Suppressor macrophage treated with lipopolysaccharide for 4 hours (primary cell): ENCODE measurements around the gene KRT80.

Source experiments
- DNase-seq: peaks from one replicate; pipeline ENCODE4 v3.0.0-alpha.2; 2020

The KRT80 gene

DNA sequence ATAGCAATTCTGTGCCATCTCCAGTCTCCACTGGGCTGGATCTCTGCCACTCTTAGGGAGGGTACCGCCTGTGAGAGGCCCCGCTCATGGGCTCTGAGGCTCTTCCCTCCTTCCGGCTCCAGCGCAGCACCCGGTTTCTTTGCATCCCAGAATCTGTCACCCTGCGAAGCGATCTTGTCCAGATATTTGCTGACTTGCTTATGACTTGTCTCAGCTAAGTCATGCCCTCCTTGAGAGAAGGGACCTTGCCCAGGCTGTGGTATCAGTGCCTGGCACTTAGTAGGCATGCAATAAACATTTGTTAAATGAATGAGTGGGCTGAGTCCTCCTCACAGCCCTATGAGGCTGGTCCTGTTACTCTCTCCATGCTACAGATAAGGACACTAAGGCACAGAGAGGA lies 13.4 kb downstream of the KRT80 start:
- DNase-seq, result no peak

DNA sequence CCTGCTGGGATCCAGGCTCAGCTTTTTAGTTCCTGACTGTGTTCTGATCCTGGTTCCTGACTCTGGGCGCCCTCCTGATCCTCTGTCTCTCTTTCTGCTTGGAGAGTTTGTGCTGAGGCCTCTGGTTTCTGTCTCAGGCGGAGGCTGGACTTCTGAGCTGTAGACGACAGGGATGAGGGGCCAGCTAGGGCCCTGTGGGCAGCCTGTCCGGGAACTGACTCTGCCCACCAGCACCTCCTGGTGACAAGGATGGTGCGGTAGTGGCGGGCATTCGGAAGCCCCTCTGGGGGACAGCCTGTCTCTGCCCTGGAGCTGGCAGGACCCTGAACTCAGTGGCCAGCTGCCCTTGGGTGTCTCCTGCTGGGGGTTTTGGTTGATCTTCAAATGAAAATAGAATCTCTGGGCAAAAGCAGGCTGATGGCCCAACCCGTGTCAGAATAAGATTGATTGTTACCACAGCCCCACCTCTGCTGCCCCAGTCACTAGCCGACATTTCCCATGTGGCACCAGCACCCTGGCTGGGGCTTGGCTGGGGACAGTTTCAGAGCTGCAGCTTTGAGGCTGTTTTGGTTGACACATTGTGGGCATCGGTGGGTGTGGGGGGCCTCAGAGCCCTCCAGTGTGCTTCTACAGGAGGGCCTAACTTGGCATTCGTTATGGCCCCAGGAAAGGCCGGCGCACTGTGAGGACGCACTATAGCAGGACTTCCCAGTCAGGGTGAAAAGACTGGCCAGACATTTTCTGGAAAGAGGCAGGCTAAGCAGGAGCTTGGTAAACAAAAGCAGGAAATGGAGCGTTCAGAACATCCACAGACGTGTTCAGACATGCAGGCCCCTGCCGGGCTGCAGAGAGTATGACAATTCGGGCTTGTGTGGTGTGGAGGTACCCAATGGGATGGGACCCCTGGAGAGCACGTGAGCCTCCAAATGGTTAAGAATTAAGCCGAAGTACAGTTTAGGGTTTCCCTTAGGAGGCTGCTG lies 16.2 kb downstream of the KRT80 start:
- no peak for DNase-seq

DNA sequence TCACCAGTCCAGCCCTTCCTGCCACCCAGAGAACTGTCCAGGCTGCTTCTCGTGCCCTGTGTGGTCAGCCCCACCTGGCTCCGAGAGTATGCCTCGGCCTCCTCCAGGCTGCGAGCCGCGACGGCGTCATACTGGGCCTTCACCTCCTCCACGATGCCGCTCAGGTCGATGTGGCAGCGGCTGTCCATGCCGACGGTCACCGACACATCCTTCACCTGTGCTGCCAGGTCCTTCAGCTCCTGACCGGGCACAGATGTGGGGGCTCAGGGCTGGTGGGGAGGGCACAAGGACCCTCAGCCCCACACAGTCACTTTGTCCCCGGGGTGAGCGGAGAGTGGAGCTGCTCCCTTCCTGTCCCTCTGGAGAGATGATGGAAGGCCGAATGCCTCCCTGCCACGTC lies 18.3 kb downstream of the KRT80 start:
- no peak for DNase-seq

DNA sequence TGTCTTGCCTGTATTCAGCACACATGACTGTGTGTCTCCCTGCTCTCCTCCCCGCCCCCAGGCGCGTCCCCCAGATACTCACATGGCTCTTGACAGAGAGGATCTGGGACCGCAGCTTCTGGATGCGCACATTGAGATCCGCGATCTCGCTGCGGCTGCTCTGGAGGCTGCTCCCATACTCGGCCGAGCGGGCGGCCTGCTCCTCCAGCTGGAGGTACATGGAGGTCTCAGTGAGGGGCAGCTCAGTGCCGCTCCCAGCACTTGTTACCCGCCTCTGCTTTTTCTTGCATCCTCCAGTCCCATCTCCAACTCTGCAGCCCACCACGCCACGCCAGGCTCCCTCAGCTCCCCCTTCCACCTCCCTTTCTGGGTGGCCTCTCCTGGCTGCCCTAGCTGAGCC lies 18.9 kb downstream of the KRT80 start:
- DNase-seq, result no peak

DNA sequence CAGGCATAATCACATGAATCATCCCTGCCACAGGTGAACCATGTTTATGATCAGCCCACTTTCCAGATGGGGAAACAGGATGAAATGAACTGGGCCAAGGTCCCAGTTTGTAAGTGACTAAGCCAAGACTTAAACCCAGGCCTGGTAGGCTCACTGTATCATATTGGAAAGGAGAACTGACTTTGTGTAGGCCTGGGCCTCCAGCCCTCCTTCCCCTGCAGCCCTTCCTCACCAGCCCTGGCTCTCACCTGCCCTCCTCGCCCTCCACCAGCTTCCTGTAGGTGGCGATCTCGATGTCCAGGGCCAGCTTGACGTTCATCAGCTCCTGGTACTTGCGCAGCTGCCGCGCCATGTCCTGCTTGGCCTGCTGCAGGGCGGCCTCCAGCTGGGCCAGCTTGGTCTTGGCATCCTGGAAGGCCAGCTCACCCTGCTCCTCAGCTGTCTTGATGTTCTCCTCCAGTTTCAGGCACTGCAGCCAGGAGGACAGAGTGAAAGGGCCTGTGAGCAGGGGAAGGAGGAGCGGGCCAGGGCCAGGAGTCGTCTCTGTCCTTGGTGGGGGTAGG lies 19.8 kb downstream of the KRT80 start:
- DNase-seq, result no peak

DNA sequence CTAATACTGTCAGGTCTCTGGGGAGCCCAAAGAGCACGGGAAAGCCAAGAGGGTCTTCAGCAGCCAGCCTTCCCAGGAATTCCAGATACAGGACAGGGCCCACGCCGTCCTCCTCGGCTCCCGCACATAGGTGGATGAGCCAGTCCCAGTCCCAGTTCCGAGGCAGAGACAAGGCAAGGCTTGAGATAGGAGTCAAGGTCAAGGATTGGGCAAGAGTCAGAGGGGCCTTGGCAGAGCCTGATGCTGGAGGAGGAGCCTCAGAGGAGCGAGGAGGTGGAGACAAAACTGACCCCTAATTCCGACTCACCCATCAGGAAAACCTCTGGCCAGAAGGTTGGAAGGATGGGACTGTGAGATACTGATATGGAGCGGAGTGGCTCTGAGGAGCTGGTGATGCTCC lies 21.0 kb downstream of the KRT80 start:
- DNase-seq, result no peak

DNA sequence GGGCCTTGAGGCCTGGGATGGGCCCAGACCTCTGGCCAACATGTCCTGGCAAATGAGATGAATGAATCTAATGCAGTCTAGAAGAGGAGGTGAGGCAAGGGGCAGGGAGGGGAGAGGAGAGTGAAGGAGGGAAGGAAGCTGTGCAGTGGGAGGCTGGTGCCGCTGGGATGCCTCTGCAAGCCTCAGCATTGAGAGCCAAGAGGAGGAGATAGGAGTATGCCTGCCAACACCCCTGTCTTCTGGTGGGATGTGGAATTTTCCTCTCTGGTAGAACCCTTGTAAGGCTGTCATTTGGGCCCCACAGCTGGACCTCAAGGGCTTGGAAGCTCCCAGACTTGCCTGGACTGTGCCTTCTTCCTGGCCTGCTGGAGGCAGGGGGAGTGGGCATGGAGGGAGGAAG lies 21.9 kb downstream of the KRT80 start:
- DNase-seq, result no peak

DNA sequence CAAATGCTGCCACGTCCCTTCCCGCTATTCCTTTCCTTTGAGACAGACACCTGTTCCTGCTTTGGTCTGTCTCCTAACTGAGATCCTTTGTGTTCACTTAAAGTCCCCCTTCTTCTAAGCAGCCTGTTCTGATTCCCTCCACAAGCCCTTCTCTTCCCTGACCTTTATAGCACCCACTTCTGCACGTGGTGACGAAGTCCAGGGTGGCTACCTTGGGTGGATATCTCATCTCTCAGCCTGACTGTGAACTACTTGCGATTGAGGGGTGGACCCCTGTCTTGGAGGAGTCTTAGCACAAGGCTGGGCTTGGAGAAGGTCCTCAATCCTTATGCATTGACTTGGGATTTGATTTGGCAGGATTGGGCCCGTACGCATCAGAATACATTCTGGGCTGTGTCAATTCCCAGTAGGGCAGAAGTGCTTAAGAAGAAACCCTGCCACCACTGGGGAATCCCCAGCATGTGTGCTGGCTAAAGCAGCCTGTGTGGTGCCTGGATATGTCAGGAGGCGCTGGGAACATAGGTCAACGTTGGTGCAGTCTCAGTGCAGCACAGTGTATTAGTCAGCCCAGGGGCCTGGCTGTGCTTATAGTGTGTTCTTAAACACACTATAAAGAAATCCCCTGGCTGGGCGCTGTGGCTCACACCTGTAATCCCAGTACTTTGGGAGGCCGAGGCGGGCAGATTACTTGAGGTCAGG lies 23.6 kb downstream of the KRT80 start:
- DNase-seq, result peak; percentile 33

DNA sequence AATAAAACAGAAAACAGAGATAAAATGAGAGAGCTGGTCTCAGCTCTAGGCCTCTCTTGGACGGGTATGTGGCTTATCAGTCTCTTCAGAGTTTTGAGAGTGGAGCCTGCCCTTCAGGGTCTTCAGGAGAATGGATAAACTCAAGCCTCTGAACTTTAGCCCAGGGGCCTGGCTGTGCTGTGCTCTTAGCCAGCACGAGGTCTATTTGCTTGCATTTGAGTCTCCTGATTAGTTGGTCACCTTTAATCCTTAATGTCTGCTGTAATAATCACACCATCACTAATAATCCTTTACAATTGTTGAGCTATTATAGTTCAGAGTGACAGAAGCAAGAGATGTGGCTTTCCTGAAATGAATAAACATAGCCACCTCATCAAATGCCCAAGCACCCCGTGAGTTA lies 24.3 kb downstream of the KRT80 start:
- DNase-seq, result no peak

DNA sequence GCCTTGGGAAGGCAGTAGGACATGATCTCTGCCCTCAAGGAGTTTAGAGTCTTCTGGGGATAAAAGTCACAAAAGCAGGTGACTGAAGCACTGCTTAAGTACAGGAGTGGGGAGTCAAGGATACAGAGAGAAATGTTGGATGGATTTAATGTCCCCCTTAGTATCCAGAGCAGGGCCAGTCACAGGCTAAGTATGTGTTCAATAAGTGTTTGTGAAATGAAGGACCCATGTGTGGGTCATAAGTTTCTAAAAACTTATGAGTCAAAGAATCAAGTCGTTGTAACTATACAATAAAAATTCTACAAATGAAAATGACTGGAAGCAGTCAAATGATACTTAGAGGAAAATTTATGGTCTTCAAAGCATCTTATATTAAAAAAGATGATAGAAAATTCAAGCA lies 25.1 kb downstream of the KRT80 start:
- no peak for DNase-seq

DNA sequence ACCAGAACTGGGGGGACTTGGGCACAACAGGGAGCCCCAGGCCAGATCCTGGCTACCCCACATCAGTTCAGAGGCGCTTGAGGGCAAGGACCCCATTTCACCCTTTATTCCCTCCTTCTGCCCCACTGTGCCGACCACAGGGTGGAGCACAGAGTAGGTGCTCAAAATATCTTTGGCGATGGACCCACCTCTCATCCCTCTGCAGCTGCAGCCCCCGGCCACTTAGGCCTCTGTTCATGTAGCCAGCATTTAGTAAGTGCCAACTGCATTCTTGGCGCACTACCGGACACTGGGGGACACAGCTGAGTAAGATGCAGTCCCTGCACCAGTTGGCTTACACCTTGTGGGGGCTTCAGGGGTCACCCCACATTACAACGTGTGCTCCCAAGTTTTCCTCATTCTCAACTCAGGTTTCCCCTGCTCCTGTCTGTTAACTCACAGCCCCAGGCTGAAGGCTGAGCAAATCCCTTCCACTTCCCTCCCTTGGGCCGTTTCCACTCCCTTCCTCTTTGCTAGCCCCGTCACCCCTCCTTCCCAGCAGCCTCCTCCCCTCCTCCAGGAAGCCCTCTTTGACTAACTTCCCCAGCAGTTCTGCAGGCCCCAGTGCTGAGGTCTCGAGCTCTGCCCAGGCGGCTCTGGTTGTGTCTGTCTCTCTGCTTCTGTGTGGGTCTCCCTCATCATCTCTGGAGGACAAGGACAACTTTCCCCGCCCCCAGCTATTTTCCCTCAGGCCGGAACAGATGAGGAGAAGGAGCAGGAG lies 26.5 kb downstream of the KRT80 start:
- DNase-seq, result peak; percentile 76

DNA sequence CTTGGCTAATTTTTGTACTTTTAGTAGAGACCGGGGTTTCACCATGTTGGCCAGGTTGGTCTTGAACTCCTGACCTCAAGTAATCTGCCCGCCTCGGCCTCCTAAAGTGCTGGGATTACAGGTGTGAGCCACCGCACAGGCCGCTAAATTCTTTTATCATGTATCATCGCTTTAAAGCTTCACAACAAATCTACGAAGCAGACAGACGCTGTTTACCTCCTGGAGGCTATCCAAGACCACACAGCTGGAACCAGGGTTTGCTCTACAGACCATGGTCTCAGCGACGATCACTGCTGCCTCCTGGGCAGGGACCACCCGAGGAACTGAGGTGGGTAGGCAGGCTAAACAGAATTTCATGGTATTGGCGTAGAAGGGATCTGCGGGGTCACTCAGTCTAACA lies 27.2 kb downstream of the KRT80 start:
- DNase-seq, result no peak

DNA sequence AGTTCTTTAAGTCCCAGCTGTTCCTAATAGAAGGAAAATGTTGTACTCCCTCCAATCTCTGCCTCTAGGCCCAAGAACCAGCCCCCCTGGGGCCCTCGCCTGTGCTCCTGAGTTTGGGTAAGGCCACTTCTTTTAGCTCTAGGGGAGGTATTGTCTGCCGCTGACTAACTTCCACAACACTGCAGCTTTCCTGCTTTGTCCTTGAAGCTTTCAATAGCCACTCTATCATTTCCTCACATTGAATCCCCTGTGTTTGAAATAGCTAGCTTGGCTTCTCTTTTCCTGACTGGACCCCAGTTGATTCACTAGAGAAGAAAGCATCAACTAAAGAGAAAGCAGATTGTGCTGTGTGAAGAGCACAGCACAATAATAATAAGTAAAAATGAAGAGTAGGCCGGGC lies 28.8 kb downstream of the KRT80 start:
- DNase-seq, result no peak

DNA sequence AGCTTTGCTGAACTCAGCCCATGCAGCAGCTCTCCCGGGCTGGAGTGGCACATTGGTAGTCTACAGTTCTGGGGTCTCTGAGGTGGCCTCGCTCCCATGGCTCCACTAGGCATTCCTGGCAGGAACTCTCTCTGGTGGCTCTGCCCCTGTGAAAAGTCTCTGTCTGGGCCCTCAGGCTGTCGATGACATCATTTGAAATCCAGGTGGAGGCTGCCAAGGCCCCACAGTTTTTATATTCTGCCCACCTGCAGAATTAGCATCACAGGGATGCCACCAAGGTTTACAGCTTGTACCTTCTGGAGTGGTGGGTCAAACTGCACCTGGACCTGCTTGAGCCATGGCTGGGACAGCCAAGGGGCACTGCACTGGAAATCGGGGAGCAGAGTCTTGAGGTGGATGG lies 31.6 kb downstream of the KRT80 start:
- no peak for DNase-seq

DNA sequence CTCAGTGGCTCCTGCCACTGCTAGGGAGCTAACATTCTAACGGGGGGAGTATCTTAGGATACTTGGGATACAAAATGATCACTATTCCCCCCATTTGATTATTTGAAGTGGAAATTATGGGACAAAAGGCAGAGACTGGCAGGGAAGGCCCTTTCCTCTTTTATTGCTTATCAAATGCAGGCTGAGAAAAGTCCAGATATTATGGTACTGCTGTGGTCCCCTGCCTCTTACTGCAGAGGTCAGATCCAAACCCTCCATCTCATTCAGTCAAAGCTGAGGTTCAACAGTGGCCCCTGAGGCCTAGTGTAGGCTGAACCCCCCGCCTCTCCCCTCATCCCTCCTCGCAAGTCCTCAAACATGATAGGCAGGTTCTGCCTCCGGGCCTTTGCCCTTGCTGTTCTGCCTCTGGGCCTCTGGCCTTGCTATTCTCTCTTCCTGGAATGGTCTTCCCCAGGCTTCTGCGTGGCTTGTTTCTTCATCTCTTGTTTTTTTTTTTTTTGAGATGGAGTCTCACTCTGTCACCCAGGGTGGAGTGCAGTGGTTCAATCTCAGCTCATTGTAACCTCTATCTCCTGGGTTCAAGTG lies 34.2 kb downstream of the KRT80 start:
- no peak for DNase-seq

DNA sequence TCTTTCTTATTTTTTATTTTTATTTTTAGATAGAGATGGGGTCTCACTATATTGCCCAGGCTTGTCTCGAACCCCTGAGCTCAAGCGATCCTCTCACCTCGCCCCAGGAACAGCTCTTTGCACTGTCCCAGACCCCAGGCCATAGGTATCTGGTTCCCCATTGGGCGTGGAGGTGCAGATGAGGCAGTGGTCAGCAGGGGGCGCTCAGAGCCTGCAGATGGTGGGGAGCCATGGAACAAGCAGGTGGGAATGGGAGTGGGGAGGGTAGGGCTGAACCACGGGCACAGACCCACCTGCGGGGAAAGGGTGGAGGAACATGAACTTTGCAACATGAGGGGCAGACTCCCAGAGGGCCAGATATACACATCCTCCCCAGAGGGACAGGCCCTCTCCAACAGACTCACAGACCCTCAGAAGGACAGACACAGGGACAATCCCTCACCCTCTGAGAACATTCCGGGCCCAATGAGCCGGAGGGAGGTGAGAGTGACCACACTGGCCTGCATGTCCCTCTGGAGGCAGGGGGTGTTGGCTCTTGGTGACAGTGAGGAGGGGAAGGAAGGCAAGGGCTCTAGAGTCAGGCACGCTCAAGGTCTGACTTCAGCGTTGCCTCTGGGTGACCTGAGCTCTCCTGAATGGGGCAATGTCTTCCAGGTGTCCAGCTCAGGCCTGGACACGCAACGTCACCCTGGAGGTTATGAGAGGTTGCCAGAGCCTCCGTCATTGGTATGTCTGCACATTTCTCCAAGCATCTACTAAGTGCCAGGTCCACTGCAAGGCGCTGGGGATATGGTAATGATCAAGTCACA lies 34.9 kb downstream of the KRT80 start:
- peak; percentile 80 for DNase-seq

DNA sequence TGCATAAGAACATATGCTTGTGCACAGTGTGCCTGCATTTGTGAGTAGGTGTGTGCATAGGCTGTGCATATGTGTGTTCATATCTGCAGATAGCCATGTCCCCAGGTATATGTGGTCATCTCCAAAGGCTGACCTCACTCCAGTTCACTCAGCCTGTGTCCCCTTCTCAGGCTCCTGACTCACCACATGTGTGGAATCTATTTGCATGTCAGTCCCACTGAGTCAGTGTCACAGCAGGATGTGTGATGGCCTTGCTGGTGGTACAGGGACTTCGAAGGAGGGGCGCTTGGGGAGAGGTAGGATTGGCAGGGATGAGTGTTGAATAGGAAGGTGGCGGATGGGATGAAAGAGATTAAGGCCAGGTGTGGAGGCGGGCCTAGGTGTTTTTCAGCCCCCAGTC lies 35.5 kb downstream of the KRT80 start:
- no peak for DNase-seq

DNA sequence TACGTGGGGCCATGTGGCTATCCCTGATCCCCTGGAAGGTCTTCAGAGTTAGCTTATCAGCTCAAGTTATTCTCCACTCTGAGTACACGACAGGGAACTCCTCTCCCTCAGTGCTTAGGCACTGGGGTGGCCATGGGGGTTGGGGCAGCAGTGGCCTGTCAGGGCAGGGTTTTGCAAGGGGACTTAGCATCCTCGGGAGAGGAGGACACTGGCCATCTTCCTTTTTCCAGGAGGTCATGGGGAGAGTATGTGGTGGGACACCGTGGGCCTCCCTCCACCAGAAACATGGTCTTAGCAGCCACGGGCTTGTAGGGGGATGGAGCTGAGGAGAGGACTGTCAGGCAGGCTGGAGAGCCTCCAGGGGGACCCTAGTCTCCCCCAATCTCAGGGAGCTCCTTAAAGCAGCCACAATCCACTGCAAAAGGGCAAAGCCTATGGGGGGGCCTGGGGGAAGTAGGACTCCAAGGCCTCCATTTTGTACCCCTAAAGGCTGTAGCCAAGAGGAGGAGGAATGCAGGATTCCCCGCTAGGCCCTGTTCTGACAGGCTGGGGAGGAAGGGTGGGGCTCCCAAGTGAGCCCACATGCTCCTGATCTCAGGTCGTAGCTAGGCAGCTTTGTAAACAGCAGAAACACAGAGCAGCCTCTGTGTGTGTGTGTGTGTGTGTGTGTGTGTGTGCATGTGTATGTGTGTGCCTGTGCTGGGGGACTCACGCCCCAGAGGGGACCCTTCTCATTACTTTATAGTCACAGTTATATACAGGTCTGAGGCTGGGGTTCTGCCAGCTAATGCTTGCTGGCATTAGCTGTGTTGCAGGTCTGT lies 36.6 kb downstream of the KRT80 start:
- no peak for DNase-seq

DNA sequence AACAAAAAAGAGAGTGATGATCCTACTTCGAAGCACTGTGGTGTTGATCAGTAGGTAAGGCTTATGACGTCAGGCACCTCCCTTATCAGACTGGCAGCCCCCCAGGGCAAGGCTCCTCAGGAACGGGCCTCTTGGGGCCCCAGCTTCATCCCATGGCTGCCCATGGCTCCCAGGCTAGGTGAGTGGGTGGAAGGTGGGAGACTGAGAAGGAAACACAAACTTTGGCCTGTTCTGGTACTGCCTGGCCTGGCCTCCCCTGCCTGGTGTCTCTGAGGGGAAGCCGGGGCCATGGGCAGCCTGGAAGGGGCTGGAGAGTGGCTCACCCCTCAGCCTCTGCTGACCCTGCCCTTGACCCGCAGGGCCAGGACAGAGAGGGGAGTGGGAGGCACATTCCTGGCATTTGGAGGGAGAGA lies 38.9 kb downstream of the KRT80 start:
- no peak for DNase-seq

DNA sequence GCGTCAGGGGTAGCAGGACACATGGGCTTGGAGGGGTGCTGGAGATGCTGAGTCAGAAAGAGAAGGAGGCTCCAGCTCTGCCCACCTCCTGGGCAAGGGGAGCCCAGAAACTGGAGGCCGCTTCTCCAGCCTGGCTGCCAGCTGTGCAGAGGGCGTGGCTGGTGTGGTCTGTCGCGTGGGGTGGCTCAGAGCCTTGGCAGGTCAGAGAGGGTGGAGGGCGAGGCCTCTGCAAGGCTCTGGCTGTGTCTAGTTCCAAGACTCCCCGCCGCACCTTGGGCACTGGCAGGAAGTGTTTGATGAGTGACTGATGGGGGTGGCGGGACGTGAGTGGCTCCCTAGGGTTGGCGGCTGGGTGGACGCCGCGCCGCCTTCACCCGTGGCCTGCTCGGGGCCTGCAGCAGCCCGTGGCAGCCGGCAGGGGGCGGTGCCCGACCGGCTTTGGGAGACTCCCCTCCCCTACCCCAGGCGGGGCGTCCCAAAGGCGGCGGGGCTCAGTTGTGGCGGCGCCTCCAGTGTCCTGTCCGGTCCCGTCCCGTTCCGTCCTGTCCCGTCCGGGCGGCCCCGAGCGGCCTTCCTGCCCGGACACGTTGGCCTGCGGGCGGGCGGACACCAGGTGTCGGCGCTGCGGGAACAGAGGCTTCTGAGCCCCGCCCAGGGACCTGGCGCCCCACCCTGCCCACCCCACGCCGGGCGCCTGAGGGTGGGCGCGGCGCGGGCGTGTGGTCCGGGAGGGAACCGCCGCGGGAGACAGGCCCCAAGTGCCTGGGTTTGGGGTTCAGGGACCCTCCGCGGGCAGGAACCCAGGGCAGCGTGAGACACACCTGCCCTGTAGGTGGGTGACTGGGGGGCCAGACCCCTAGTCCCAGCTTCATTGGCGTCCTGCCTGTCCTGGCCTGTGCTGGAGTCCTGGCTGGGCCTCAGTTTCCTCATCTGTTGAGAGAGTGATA lies 39.7 kb downstream of the KRT80 start:
- peak; percentile 79 for DNase-seq
